ENCODE data around the gene SLC66A2.

GRCh38 chr18:79962835-79963657 is 11.6 kb upstream of the SLC66A2 start:
- TF ChIP-seq POLR2A (IDR thresholded peaks at IDR 0.05): no peak
- TF ChIP-seq, protein P1, sequence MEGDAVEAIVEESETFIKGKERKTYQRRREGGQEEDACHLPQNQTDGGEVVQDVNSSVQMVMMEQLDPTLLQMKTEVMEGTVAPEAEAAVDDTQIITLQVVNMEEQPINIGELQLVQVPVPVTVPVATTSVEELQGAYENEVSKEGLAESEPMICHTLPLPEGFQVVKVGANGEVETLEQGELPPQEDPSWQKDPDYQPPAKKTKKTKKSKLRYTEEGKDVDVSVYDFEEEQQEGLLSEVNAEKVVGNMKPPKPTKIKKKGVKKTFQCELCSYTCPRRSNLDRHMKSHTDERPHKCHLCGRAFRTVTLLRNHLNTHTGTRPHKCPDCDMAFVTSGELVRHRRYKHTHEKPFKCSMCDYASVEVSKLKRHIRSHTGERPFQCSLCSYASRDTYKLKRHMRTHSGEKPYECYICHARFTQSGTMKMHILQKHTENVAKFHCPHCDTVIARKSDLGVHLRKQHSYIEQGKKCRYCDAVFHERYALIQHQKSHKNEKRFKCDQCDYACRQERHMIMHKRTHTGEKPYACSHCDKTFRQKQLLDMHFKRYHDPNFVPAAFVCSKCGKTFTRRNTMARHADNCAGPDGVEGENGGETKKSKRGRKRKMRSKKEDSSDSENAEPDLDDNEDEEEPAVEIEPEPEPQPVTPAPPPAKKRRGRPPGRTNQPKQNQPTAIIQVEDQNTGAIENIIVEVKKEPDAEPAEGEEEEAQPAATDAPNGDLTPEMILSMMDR (IDR thresholded peaks at IDR 0.05): no peak

All from adrenal gland (tissue), 5 donors.